T-helper 2 cell treated with Interferon-gamma antibody and Interleukin-4, amounts not matched to agents 100 ng/mL and 5 ng/mL, for 36 hours (primary cell): ENCODE results near the gene CTH. TPM values are rescaled to one million over a fixed set of nuclear protein-coding genes. Genes with fewer than 3 reads are reported as not detected.
"Not testable (repeated sequence)": the region's sequence is repeated elsewhere in the genome, so short reads cannot be mapped to it uniquely, and the experiment has no call there.

Source experiments
- intact Hi-C: fragments of 100-400 bp; cut with micrococcal nuclease; formaldehyde crosslinking; loops from one replicate; pipeline ENCODE4 v1.15.1; 2023
- total RNA-seq: library from RNA; stranded (reverse); gene quantifications from 2 replicates; pipeline ENCODE4 v1.2.3, GENCODE V29; 2022

The CTH gene
- total RNA-seq, 1 donor from 2014 or later = 5.4 TPM

GRCh38 chr1:70452164-70452939 is 41.3 kb downstream of the CTH start:
- intact Hi-C loops = not testable (repeated sequence)

DNA sequence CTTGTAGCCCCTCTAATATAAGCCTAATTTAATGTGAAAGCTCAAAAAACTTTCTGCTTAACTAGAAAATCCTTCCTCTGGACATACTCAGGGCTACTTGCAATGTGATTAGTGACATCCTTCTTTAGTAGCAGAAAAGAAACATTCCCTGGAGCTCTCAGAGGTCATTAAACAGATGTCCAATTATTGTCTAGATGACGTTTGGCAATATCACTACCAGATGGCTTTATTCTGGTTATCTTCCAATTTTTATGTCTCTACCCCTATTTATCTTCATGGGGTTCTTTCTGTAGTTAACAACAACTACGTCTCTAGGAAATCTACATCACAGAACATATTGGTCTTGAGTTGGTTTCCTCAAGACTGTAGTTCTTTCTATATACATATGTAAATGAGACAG is 44.2 kb downstream of the CTH start:
- intact Hi-C loops = no loop called here

DNA sequence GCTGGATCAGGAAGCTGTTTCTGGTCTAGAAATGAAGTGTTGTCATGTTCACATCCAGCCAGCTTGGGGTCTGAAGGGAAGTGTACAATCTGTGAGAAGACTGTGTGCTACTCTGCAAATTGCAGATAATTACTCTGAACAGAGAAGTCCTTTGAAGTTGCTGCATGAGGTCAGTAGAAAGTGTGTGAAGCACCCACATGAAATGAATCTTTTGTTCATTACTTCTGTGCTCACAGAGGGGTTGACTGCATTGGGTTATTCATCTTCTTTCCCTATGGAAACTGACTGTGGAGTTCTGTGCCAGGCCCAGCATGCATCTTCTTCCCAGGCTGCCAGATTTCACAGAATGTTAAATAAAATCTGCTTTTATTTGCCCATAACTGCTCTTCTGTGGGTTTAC is 47.1 kb downstream of the CTH start:
- intact Hi-C loops = no loop called here

GRCh38 chr1:70459496-70460225 is 48.6 kb downstream of the CTH start:
- intact Hi-C loops = no loop called here

- intact Hi-C loops = not testable (repeated sequence)
Observed at GRCh38 chr1:70460740-70461713, 50.0 kb downstream of the CTH start.

GRCh38 chr1:70462611-70463010 is 51.5 kb downstream of the CTH start:
- intact Hi-C loops = no loop called here

GRCh38 chr1:70465911-70466310 is 54.8 kb downstream of the CTH start:
- intact Hi-C loops = no loop called here

DNA sequence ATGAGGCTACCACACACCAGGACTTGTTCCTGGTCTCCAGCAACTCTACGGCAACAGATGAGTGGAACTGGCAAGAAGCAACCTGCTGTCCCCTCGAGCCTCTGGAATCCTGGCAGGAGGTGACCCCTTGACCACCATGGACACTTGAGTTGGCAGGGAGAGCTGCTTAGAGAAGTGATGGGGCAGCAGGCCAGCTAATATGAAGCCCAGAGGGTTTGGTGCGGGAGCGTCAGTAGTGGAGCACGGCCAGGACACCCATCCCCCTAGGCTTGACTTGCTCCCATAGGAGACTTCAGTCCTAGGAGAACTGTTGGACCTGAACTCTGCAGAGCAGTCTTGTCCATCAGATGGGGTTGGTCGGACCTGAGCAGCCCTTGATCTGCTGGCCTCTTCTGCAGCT is 56.5 kb downstream of the CTH start:
- intact Hi-C loops = no loop called here

DNA sequence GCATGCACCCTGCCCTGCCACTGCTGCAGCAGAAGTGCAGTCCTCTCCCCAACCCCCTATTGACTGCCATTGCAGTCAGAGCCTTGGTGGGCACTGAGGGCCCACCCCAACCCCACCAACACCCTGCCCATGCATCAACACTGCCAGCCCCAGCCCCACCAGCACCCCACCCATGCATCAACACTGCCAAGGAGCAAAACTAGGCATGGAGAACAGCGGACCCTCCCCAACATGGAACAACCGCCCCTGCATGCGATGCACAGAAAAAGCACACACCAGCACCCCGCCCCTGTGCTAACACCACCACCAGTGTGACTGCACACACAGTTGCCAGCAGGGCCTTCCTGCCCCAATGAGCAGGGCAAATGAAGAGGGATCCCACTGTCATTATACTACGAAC is 57.1 kb downstream of the CTH start:
- intact Hi-C loops = no loop called here

- intact Hi-C loops = not testable (repeated sequence)
Observed at GRCh38 chr1:70469184-70469583, 58.1 kb downstream of the CTH start.

- intact Hi-C loops = no loop called here
Observed at GRCh38 chr1:70475023-70475422, 64.0 kb downstream of the CTH start.

DNA sequence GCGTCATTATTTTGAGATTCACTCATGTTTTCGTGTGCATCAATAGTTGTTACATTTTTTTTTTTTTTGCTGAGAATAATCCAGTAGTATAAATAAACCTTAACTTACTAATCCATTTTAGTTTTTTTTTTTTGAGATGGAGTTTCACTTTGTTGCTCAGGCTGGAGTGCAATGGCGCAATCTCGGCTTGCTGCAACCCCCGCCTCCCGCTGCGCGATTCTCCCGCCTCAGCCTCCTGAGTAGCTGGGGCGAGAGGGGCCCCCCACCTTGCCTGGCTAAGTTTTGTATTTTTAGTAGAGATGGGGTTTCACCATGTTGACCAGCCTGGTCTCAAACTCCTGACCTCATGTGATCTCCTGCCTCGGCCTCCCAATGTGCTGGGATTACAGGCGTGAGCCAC is 66.0 kb downstream of the CTH start:
- intact Hi-C loops = no loop called here

GRCh38 chr1:70477905-70478304 is 66.8 kb downstream of the CTH start:
- intact Hi-C loops = not testable (repeated sequence)

DNA sequence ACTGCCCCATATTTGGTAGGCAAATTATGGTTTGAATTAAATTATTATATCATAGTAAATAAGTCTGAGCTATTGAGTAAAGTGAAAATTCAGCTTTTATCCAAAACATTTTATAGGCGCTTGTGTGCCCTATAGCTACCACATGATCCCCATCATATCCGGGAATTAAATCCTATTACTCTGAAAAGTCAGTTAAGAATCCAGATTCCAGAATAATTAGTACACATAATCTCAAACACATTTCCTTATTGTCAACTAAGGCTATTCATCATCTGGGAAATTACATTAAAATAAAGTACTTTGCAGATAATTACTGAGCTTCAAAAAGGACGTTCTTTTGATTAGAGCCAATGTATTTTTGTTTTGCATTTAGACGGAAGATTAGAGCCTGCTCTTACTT is 72.3 kb downstream of the CTH start:
- intact Hi-C loops = no loop called here

GRCh38 chr1:70485624-70486023 is 74.6 kb downstream of the CTH start:
- intact Hi-C loops = no loop called here

DNA sequence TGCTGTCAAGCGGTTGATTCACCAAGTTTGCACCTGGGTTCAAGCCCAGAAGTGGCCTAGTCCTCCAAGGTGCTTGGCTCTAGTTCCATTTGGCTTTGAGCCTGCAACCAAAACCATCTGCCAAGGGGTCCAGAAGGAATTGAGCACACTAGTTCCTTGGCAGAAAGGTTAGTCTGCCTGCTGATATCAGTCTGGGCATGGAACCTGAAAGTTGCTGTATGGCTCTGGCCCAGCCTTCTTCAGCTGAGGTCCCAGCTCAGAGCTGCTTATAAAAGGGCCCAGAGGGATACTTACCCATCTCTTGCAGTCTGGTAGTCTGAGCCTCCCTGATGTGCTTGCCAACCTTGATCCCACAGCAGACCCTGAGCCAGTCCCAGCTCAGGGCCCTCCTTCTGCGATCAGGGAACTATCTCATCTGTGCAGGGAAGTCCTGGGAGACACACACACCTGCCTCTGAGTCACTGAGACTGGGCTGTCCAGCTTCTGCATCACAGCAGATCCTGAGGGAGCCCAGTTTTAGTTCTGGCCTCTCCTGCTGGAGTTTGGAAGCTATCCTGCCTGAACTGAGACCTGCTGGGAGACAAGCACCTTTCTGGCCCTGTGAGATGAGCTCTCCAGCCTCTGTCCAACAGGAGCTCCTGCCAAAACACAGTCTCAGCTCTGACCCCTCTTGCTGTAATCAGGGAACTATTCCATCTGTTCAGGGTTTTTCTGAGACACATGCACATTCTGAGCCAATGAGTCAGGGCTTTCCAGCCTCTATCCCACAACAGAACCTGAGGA is 75.8 kb downstream of the CTH start:
- intact Hi-C loops = no loop called here

- intact Hi-C loops = no loop called here
Observed at GRCh38 chr1:70487459-70487815, 76.4 kb downstream of the CTH start.

DNA sequence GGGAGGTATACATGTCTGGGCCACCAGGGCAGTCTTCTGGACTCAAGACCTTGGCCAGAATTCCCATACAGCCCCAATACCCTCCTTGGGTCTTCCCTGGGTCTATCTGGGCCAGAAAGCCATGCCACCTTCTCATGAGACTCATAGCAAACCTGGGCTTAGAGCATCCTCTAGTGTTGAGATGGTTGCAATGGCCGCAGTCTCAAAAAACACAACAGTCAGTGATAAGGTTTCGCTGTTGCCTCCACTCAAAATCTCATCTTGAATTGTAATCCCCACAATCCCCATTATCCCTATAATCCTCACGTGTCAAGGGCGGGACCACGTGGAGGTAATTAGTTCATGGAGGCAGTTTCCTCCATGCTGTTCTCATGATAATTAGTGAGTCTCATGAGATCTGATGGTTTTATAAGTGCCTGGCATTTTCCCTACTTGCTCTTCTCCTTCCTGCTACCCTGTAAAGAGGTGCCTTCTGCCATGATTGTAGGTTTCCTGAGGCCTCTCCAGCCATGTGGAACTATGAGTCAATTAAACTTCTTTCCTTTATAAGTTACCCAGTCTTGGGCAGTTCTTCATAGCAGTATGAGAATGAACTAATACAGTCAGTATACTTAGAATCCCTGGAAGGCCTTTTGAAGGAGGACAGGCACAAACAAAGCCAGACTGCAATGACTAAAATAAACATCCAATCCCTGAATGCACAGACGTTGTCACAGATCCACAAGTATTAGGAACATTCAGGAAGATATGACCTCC is 77.0 kb downstream of the CTH start:
- intact Hi-C loops = loop anchor here (1.0 kb wide), 1 partner anchor 355 kb away; no protein-coding TSS in a partner anchor
